Mesodermal cell (in vitro differentiated cells): ENCODE results near the gene MAPK6.
"Not testable (repeated sequence)": the region's sequence is repeated elsewhere in the genome, so short reads cannot be mapped to it uniquely, and the experiment has no call there.

Experiments
- H3K27ac ChIP-seq: 2 replicates; pipeline ENCODE4 v1.7.0; 2013; ENCODE audit warnings: mild to moderate bottlenecking, low read depth, low read length, moderate library complexity; ENCODE audit not compliant: severe bottlenecking
- H3K36me3 ChIP-seq: 2 replicates; pipeline ENCODE4 v1.7.1; 2013; ENCODE audit warnings: mild to moderate bottlenecking, low read length, moderate library complexity; ENCODE audit not compliant: control insufficient read depth, insufficient read depth
- H3K4me1 ChIP-seq: one replicate; pipeline ENCODE4 v1.7.1; 2013; ENCODE audit warnings: mild to moderate bottlenecking, low read length; ENCODE audit not compliant: insufficient read depth, control insufficient read depth, poor library complexity, severe bottlenecking
- H3K4me3 ChIP-seq: 2 replicates; pipeline ENCODE4 v1.7.0; 2013; ENCODE audit warnings: low read length, control low read depth, mild to moderate bottlenecking; ENCODE audit not compliant: insufficient read depth, poor library complexity, severe bottlenecking; ENCODE audit errors: extremely low read depth
- H3K9me3 ChIP-seq: 2 replicates; pipeline ENCODE4 v1.7.1; 2013; ENCODE audit warnings: mild to moderate bottlenecking, low read length, moderate library complexity; ENCODE audit not compliant: control insufficient read depth
- WGBS, 2 experiments: methylation state at CpG; one replicate each; pipeline ENCODE4 v1.1.5; 2013; ENCODE audit warnings: missing lambda C conversion rate in 2 of 2; ENCODE audit not compliant: insufficient coverage in 2 of 2; 5-methylcytosine and 5-hydroxymethylcytosine counted together

Gene MAPK6

DNA sequence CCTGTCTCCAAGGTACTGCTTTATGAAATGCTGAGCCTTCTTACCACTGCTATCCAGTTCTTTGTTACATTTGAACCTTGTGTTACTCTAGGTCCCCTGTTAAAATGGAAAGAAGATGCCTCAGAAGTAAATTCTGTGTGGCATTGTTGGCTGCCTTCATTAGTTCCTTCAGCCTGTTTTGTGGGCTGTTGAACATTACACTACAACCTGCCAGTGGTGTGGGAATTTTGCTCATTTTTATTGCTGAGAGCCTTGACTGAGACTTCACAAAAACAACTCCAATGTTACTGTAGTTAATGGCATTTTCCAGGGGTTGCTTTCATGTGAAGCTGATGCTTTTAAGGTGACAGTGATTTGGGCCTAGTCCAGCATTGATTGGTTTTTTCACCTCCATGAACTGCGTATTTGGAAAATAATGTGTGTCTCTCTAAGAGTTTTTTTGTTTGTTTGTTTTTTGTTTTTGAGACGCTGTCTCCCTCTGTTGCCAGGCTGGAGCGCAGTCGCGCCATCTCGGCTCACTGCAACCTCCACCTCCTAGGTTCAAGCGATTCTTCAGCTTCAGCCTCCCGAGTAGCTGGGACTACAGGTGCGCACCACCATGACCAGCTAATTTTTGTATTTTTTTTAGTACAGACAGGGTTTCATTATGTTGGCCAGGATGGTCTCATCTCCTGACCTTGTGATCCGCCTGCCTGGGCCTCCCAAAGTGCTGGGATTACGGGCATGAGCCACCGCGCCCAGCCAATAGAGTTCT, 4.3 kb downstream of the MAPK6 start:
- H3K4me3 ChIP-seq = no peak overlapping the region
- peaks cover 5% of the 10 kb centered on the region for H3K4me1 ChIP-seq
- no peaks in the 10 kb centered on the region for H3K9me3 ChIP-seq
- peaks cover 15% of the 10 kb centered on the region for H3K36me3 ChIP-seq
- no peak overlapping the region for H3K27ac ChIP-seq
- WGBS, 2 experiments = 98 to 100% methylated on average over 8 of the region's 13 CpGs

DNA sequence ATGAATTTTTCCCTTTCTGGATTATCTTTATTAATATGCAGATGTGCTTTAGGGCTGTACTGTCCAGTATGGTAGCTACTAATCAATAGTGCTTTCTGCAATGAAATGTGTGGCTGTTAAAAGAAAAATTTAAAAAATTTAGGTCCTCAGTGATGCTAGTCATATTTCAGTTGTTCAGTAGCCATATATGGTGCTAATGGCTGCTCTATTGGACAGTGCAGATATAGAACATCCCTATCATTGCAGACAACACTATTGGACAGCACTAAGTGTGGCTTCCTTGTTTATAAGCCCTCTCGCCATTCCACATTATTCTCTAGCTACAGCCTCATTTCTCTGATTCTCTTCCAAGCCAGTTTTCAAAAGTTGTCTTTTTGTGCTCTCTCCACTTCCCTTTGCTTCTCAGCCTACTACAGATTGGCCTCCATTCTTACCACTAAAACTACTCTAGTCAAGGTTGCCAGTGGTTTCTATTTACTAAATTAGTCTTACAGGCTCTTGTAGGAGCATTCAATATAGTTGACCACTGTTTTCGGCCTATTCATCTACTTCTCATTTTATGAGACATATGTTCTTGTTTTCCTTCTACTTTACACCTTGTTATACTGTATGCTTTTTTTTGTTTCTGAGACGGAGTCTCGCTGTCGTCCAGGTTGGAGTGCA, 9.5 kb downstream of the MAPK6 start:
- no peak overlapping the region for H3K27ac ChIP-seq
- 88 to 97% methylated on average over 4 of the region's 5 CpGs for WGBS, 2 experiments
- no peaks in the 10 kb centered on the region for H3K9me3 ChIP-seq
- H3K36me3 ChIP-seq = peaks cover 46% of the 10 kb centered on the region
- no peaks in the 10 kb centered on the region for H3K4me1 ChIP-seq
- H3K4me3 ChIP-seq = no peak overlapping the region

DNA sequence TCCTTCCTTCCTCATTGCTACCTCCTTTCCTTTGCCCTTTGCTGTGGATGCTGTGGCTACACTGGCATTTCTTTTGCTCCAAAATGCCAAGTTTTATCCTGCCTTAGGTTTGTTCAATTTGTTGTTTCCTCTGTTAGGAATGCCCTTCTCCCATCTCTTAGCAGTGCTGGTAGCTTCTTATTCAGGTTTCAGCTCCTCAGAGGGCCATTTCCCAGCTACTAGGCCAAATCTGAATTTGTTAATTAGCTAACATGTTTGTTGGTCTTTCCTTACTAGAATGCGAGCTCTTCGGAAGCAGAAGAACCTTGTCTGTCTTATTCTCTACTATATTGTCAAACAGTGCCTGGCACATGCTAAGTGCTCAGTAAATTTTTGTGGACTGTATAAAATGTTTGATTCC, 11.0 kb downstream of the MAPK6 start:
- Histone ChIP-seq H3K27ac (no peak overlapping the region), H3K4me1 (no peaks in the 10 kb centered on the region), H3K9me3 (no peaks in the 10 kb centered on the region), H3K36me3 (peaks cover 43% of the 10 kb centered on the region), H3K4me3 (no peak overlapping the region)
- 90 to 94% methylated on average over 2 of the region's 2 CpGs for WGBS, 2 experiments

- no peaks in the 10 kb centered on the region for H3K4me1 ChIP-seq
- H3K36me3 ChIP-seq = peaks cover 55% of the 10 kb centered on the region
- 95 to 100% methylated on average over 4 to 5 of the region's 7 CpGs for WGBS, 2 experiments
- no peak overlapping the region for H3K4me3 ChIP-seq
- H3K27ac ChIP-seq = no peak overlapping the region
- H3K9me3 ChIP-seq = no peaks in the 10 kb centered on the region
Measured at GRCh38 chr15:52031556-52031955, 12.5 kb downstream of the MAPK6 start.

- 100% methylated on average over 2 of the region's 2 CpGs for whole genome bisulfite sequencing, 2 experiments
- H3K27ac ChIP-seq = no peak overlapping the region
Measured at GRCh38 chr15:52037889-52038505, 19.0 kb downstream of the MAPK6 start.

DNA sequence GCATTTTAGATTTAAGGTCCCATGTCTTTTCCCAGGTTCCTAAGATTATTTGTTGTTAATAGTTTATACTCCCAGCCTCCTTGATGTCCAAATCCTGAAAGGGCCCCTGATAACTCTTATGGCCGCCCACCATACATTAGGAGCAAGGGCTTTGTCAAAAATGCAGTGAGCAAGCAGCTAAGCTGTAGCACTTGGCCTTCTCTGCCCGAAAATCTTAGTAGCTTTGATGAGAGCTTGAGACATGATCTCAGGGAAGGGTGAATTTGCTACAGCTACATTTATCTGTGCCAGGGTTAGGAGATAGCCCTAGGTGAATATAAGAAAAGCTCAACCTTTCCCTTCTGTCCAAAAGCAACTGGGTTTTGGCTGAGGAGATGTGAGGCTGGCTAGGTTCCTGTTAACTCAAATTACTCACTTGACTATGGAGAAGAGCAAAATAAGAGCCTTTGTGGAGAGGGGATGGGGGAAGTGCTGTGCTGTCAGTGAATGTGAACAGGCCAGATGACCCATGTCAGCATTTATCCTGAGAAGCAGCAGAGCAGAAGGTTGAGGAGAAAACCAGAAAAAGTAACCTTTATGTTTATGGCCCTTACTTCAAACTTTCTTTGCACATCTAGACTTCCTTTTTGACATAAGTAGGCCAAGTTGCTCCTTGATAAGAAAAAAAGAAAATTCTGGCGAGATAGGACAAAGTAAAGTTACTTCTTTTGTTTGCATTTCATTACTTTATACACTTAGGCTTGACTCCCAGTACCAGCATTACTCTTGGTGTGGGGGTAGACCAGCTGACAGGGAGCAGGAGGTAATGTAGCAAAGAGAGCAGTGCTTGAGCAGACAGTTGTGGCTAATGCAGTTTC, 21.1 kb downstream of the MAPK6 start:
- H3K36me3 ChIP-seq = peaks cover 13% of the 10 kb centered on the region
- peaks cover 16% of the 10 kb centered on the region for H3K4me1 ChIP-seq
- peak overlapping the region; percentile 62 for H3K27ac ChIP-seq
- 88 to 89% methylated on average over 1 to 2 of the region's 3 CpGs for WGBS, 2 experiments
- no peak overlapping the region for H3K4me3 ChIP-seq
- no peaks in the 10 kb centered on the region for H3K9me3 ChIP-seq

More at GRCh38 chr15:52037889-52038505, 19.0 kb downstream of the MAPK6 start:
- Histone ChIP-seq H3K4me3 (no peak overlapping the region), H3K36me3 (peaks cover 24% of the 10 kb centered on the region), H3K4me1 (peaks cover 16% of the 10 kb centered on the region), H3K9me3 (no peaks in the 10 kb centered on the region)

DNA sequence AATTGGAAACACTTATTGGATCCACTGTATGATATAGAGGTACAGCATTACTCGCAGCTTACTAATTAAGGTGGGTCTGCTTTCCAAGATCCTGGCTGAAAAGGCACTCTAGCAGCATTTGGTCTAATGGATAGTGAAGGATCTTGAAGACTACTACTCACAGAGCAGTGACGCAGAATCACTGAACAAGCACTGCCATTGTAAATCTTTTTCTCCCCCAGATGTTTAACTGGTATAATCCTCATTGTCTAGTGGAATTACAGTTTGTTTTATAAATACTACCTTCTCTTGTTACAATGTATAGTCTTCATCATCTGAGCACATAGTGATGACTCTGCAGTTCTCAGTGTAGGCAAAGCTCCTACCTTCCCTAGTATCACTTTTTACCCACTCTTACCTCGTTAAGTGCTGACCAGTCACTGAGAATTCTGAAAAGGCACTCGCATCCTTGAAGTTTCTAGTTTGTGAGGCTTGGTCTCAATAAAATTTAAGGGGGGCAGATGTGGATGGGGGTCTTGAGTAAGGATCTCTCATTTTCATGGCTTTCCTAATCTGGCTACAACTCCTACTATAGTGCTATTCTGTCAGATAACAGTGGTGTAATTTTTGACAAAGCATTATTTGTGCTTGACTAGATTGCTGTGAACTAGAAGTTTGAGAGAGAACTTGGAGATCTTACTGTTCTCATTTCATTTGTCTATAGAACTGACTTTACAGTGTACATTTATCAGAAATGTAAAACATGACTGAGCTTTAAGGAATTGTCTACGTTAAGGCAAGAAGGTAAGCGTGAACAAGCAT, 23.2 kb downstream of the MAPK6 start:
- 89 to 95% methylated on average over 3 to 4 of the region's 6 CpGs for WGBS, 2 experiments
- H3K36me3 ChIP-seq = peaks cover 7% of the 10 kb centered on the region
- H3K27ac ChIP-seq = no peak overlapping the region

GRCh38 chr15:52045795-52046298, 26.8 kb downstream of the MAPK6 start:
- H3K4me1 ChIP-seq, H3K9me3 ChIP-seq, H3K27ac ChIP-seq, H3K4me3 ChIP-seq: not testable (repeated sequence)
- H3K36me3 ChIP-seq = peaks cover 41% of the 10 kb centered on the region
- WGBS, 2 experiments = 86 to 91% methylated on average over 3 to 4 of the region's 8 CpGs

More for the DNA sequence above, 23.2 kb downstream of the MAPK6 start:
- Histone ChIP-seq H3K4me3 (no peak overlapping the region), H3K4me1 (peaks cover 16% of the 10 kb centered on the region), H3K9me3 (no peaks in the 10 kb centered on the region)

GRCh38 chr15:52046552-52046951, 27.5 kb downstream of the MAPK6 start:
- H3K4me1 ChIP-seq, H3K9me3 ChIP-seq, H3K4me3 ChIP-seq, H3K27ac ChIP-seq: not testable (repeated sequence)
- WGBS, 2 experiments = 98 to 100% methylated on average over 3 to 4 of the region's 5 CpGs
- H3K36me3 ChIP-seq = peaks cover 49% of the 10 kb centered on the region
